GM10266 (cell line): ENCODE measurements around the gene DUOX1.
"Not testable (repeated sequence)": the region's sequence is repeated elsewhere in the genome, so short reads cannot be mapped to it uniquely, and the experiment has no call there.

Source experiments
- DNase-seq: peaks from one replicate; pipeline ENCODE4 v3.0.0; 2012; ENCODE audit errors: extremely low spot score
- CTCF ChIP-seq: IDR thresholded peaks from 2 replicates; pipeline ENCODE4 v1.5.1; 2012; ENCODE audit warnings: mild to moderate bottlenecking, low read depth; ENCODE audit not compliant: control insufficient read depth, insufficient read depth; ENCODE audit errors: missing control alignments

DUOX1 gene

GRCh38 chr15:45129651-45130129 is at the start of gene DUOX1, which contains the start of gene DUOXA1:
Gene DUOX1 (plus strand): TSS chr15:45129994. CDS start chr15:45131967, 1,973 bp downstream.
Gene DUOXA1 (minus strand): TSS chr15:45129879. CDS start chr15:45123014, 6,865 bp downstream.
- TF ChIP-seq CTCF = no peak
- DNase-seq = no peak

GRCh38 chr15:45080593-45080992 is 49.2 kb upstream of the DUOX1 start:
- not testable (repeated sequence) for DNase-seq

- not testable (repeated sequence) for DNase-seq
Observed at GRCh38 chr15:45082412-45082811, 47.4 kb upstream of the DUOX1 start.

GRCh38 chr15:45083223-45083622 is 46.6 kb upstream of the DUOX1 start:
- TF ChIP-seq CTCF = no peak
- DNase-seq = no peak

GRCh38 chr15:45084163-45084562 is 45.6 kb upstream of the DUOX1 start:
- TF ChIP-seq CTCF = no peak
- no peak for DNase-seq

- DNase-seq = no peak
- TF ChIP-seq CTCF = no peak
Observed at GRCh38 chr15:45087513-45087912, 42.3 kb upstream of the DUOX1 start.

GRCh38 chr15:45088801-45089711 is 40.7 kb upstream of the DUOX1 start:
- no peak for TF ChIP-seq CTCF
- no peak for DNase-seq

- TF ChIP-seq CTCF = no peak
- DNase-seq = no peak
Observed at GRCh38 chr15:45089712-45090373, 40.0 kb upstream of the DUOX1 start.
